Liver (tissue), 3 donors: Measurements from ENCODE around the gene PKP1.

Source experiments
- EGR1 ChIP-seq, 2 donors: IDR thresholded peaks; 2 replicates each; pipeline ENCODE4 v1.6.1; 2016 to 2018; ENCODE audit warnings: antibody characterized with exemption in 2 of 2, low read depth in 2 of 2
- JUND ChIP-seq, 2 donors: IDR thresholded peaks; 2 replicates each; pipeline ENCODE4 v1.6.1; 2016; ENCODE audit warnings: antibody characterized with exemption in 2 of 2
- RAD21 ChIP-seq, 2 donors: IDR thresholded peaks; 2 replicates each; pipeline ENCODE4 v1.6.1; 2016; ENCODE audit warnings: antibody characterized with exemption in 2 of 2, mild to moderate bottlenecking in 2 of 2
- TAF1 ChIP-seq: conservative IDR thresholded peaks from 2 replicates; pipeline ENCODE4 v1.6.1; 2016; ENCODE audit warnings: antibody characterized with exemption, mild to moderate bottlenecking
- YY1 ChIP-seq: IDR thresholded peaks from 2 replicates; pipeline ENCODE4 v1.6.1; 2016; ENCODE audit warnings: antibody characterized with exemption, mild to moderate bottlenecking
- TF ChIP-seq, protein P1 (sequence below): IDR thresholded peaks from 2 replicates; pipeline ENCODE4 v1.6.1; 2016; ENCODE audit warnings: antibody characterized with exemption, mild to moderate bottlenecking
- TF ChIP-seq, protein P2 (sequence below): IDR thresholded peaks from 2 replicates; pipeline ENCODE4 v1.6.1; 2016; ENCODE audit warnings: antibody characterized with exemption
- TF ChIP-seq, protein P3 (sequence below): fragments of 150-350 bp; IDR thresholded peaks from 2 replicates; pipeline ENCODE4 v1.5.1; 2017; ENCODE audit warnings: improper control_type of control experiment, low read depth, low read length; ENCODE audit not compliant: missing input control
- TF ChIP-seq, protein P4 (sequence below): IDR thresholded peaks from 2 replicates; pipeline ENCODE4 v1.6.1; 2016; ENCODE audit warnings: antibody characterized with exemption
- donor health status: healthy.
- donor health status: healthy.

DNA sequence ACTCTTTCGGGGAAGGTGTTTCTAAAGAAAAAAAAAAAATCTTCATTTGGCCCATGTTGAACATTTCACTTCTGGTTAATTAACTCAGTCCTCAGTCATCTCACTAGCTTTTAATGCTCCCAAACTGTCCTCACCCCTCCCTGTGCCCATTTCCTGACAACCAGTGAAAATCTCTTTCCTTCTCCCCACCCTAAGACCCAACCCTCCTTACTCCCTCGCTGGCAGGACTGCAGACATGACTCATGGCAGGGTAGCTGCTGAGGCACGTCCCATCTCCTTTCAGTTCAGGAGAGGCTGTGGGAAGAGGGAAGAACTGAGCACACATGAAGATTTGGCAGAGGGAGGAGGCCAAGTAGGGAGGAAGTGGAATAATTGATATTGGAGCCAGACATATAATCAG lies 12.6 kb downstream of the PKP1 start:
- TF ChIP-seq, protein P1, sequence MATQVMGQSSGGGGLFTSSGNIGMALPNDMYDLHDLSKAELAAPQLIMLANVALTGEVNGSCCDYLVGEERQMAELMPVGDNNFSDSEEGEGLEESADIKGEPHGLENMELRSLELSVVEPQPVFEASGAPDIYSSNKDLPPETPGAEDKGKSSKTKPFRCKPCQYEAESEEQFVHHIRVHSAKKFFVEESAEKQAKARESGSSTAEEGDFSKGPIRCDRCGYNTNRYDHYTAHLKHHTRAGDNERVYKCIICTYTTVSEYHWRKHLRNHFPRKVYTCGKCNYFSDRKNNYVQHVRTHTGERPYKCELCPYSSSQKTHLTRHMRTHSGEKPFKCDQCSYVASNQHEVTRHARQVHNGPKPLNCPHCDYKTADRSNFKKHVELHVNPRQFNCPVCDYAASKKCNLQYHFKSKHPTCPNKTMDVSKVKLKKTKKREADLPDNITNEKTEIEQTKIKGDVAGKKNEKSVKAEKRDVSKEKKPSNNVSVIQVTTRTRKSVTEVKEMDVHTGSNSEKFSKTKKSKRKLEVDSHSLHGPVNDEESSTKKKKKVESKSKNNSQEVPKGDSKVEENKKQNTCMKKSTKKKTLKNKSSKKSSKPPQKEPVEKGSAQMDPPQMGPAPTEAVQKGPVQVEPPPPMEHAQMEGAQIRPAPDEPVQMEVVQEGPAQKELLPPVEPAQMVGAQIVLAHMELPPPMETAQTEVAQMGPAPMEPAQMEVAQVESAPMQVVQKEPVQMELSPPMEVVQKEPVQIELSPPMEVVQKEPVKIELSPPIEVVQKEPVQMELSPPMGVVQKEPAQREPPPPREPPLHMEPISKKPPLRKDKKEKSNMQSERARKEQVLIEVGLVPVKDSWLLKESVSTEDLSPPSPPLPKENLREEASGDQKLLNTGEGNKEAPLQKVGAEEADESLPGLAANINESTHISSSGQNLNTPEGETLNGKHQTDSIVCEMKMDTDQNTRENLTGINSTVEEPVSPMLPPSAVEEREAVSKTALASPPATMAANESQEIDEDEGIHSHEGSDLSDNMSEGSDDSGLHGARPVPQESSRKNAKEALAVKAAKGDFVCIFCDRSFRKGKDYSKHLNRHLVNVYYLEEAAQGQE, result no peak
- TF ChIP-seq, protein P2, sequence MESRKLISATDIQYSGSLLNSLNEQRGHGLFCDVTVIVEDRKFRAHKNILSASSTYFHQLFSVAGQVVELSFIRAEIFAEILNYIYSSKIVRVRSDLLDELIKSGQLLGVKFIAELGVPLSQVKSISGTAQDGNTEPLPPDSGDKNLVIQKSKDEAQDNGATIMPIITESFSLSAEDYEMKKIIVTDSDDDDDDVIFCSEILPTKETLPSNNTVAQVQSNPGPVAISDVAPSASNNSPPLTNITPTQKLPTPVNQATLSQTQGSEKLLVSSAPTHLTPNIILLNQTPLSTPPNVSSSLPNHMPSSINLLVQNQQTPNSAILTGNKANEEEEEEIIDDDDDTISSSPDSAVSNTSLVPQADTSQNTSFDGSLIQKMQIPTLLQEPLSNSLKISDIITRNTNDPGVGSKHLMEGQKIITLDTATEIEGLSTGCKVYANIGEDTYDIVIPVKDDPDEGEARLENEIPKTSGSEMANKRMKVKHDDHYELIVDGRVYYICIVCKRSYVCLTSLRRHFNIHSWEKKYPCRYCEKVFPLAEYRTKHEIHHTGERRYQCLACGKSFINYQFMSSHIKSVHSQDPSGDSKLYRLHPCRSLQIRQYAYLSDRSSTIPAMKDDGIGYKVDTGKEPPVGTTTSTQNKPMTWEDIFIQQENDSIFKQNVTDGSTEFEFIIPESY, result no peak
- TF ChIP-seq, protein P3, sequence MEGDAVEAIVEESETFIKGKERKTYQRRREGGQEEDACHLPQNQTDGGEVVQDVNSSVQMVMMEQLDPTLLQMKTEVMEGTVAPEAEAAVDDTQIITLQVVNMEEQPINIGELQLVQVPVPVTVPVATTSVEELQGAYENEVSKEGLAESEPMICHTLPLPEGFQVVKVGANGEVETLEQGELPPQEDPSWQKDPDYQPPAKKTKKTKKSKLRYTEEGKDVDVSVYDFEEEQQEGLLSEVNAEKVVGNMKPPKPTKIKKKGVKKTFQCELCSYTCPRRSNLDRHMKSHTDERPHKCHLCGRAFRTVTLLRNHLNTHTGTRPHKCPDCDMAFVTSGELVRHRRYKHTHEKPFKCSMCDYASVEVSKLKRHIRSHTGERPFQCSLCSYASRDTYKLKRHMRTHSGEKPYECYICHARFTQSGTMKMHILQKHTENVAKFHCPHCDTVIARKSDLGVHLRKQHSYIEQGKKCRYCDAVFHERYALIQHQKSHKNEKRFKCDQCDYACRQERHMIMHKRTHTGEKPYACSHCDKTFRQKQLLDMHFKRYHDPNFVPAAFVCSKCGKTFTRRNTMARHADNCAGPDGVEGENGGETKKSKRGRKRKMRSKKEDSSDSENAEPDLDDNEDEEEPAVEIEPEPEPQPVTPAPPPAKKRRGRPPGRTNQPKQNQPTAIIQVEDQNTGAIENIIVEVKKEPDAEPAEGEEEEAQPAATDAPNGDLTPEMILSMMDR, result no peak
- no peak for TF ChIP-seq TAF1
- TF ChIP-seq RAD21 (IDR thresholded peaks at IDR 0.05), result no peak
- TF ChIP-seq JUND (IDR thresholded peaks at IDR 0.05), result no peak
- TF ChIP-seq, protein P4, sequence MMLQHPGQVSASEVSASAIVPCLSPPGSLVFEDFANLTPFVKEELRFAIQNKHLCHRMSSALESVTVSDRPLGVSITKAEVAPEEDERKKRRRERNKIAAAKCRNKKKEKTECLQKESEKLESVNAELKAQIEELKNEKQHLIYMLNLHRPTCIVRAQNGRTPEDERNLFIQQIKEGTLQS, result no peak
- no peak for TF ChIP-seq YY1
- TF ChIP-seq EGR1 (IDR thresholded peaks at IDR 0.05; ENCODE audit: low read depth in 2 of 2), result no peak
